CD14-positive monocyte (primary cell): Measurements from ENCODE around the gene PEMT. TPM values are rescaled to one million over a fixed set of nuclear protein-coding genes. Genes with fewer than 3 reads are reported as not detected.

Experiments used
- DNase-seq, 3 donors: peaks; one replicate each; pipeline ENCODE4 v3.0.0-alpha.2; 2011 to 2022
- H2AFZ ChIP-seq: 2 replicates; pipeline ENCODE4 v1.6.0; 2012; ENCODE audit warnings: mild to moderate bottlenecking, low read depth, low read length, inconsistent platforms; ENCODE audit not compliant: insufficient read depth, poor library complexity, severe bottlenecking
- H3K27ac ChIP-seq, 2 donors: 1 replicate in 1 of 2; 2 replicates in 1 of 2; pipeline ENCODE4 v1.5.1; 2012 to 2013; ENCODE audit warnings: low read length in 2 of 2, control low read depth in 1 of 2, inconsistent platforms in 1 of 2, low read depth in 1 of 2, mild to moderate bottlenecking in 1 of 2
- H3K27me3 ChIP-seq, 2 donors: one replicate each; pipeline versions ENCODE4 v1.6.0 to v1.6.1; 2011 to 2013; ENCODE audit warnings: low read length in 2 of 2; ENCODE audit not compliant: control insufficient read depth in 2 of 2, insufficient read depth in 2 of 2
- H3K36me3 ChIP-seq, 2 donors: replicated peaks in 1 of 2; 1 replicate in 1 of 2; 2 replicates in 1 of 2; pipeline versions ENCODE4 v1.5.1 to v1.6.1; 2012 to 2013; ENCODE audit warnings: low read length in 2 of 2, control low read depth in 1 of 2, inconsistent platforms in 1 of 2, mild to moderate bottlenecking in 1 of 2; ENCODE audit not compliant: insufficient read depth in 2 of 2, control insufficient read depth in 1 of 2
- H3K4me1 ChIP-seq, 2 donors: 1 replicate in 1 of 2; 2 replicates in 1 of 2; pipeline versions ENCODE4 v1.5.1 to v1.6.1; 2012 to 2013; ENCODE audit warnings: low read length in 2 of 2, control low read depth in 1 of 2, inconsistent platforms in 1 of 2, mild to moderate bottlenecking in 1 of 2, moderate library complexity in 1 of 2; ENCODE audit not compliant: insufficient read depth in 2 of 2, control insufficient read depth in 1 of 2
- H3K4me2 ChIP-seq: replicated peaks from 2 replicates; pipeline ENCODE3; 2012; ENCODE audit warnings: low read length, moderate library complexity, mild to moderate bottlenecking; ENCODE audit not compliant: poor library complexity, severe bottlenecking; ENCODE audit errors: extremely low read depth
- H3K4me3 ChIP-seq, 3 experiments: fragments of 200-600 bp in 1 of 3; sonication (generic) in 1 of 3; replicated peaks in 1 of 3; 1 replicate in 2 of 3; 2 replicates in 1 of 3; pipeline ENCODE4 v1.5.1; 2011 to 2013; ENCODE audit warnings: low read length in 3 of 3, mild to moderate bottlenecking in 3 of 3, control low read depth in 2 of 3, low read depth in 2 of 3, inconsistent platforms in 1 of 3, moderate library complexity in 1 of 3
- H3K79me2 ChIP-seq: 2 replicates; pipeline ENCODE4 v1.6.0; 2012; ENCODE audit warnings: mild to moderate bottlenecking, control low read depth, inconsistent platforms, low read length, moderate library complexity; ENCODE audit not compliant: insufficient read depth
- H3K9ac ChIP-seq: 2 replicates; pipeline ENCODE4 v1.6.0; 2017; ENCODE audit warnings: low read length, mild to moderate bottlenecking; ENCODE audit not compliant: insufficient read depth, poor library complexity, severe bottlenecking
- H3K9me3 ChIP-seq, 2 donors: replicated peaks in 1 of 2; 1 replicate in 1 of 2; 2 replicates in 1 of 2; pipeline versions ENCODE4 v1.5.1 to v1.6.1; 2012 to 2013; ENCODE audit warnings: low read length in 2 of 2, control low read depth in 1 of 2; ENCODE audit not compliant: control insufficient read depth in 1 of 2, insufficient read depth in 1 of 2
- H4K20me1 ChIP-seq: 2 replicates; pipeline ENCODE4 v1.6.0; 2012; ENCODE audit warnings: mild to moderate bottlenecking, low read length, control low read depth, moderate library complexity; ENCODE audit not compliant: insufficient read depth
- H3K27ac Mint-ChIP-seq, 7 donors: one replicate each; pipeline ENCODE4 v1.8.0; 2020; ENCODE audit warnings: mild to moderate bottlenecking in 7 of 7, mixed read lengths in 7 of 7, moderate library complexity in 6 of 7, inconsistent platforms in 2 of 7
- H3K27me3 Mint-ChIP-seq, 3 donors: one replicate each; pipeline ENCODE4 v1.8.0; 2021 to 2022; ENCODE audit warnings: low read depth in 3 of 3, mild to moderate bottlenecking in 3 of 3, mixed read lengths in 3 of 3, moderate library complexity in 3 of 3, inconsistent platforms in 1 of 3
- H3K36me3 Mint-ChIP-seq, 2 donors: one replicate each; pipeline ENCODE4 v1.8.0; 2020; ENCODE audit warnings: mixed read lengths in 2 of 2, inconsistent platforms in 1 of 2, mild to moderate bottlenecking in 1 of 2
- H3K4me1 Mint-ChIP-seq: one replicate; pipeline ENCODE4 v1.8.0; 2020; ENCODE audit warnings: mild to moderate bottlenecking, mixed read lengths
- H3K4me3 Mint-ChIP-seq, 2 donors: one replicate each; pipeline ENCODE4 v1.8.0; 2020; ENCODE audit warnings: mild to moderate bottlenecking in 2 of 2, mixed read lengths in 2 of 2, moderate library complexity in 1 of 2
- H3K9me3 Mint-ChIP-seq, 7 donors: one replicate each; pipeline ENCODE4 v1.8.0; 2020 to 2022; ENCODE audit warnings: mixed read lengths in 7 of 7, mild to moderate bottlenecking in 6 of 7, moderate library complexity in 6 of 7, inconsistent platforms in 2 of 7
- WGBS: methylation state at CpG from one replicate; pipeline ENCODE4 v1.1.5; 2013; ENCODE audit warnings: missing lambda C conversion rate; ENCODE audit not compliant: insufficient coverage; 5-methylcytosine and 5-hydroxymethylcytosine counted together
- intact Hi-C, 2 donors: fragments of 100-400 bp; cut with micrococcal nuclease; formaldehyde crosslinking; loops; one replicate each; pipeline versions ENCODE4 v1.15.0 to v1.15.1; 2023
- polyA plus RNA-seq, 3 donors: library from polyadenylated mRNA; depleted of rRNA in 1 of 3; unstranded in 2 of 3; stranded (reverse) in 1 of 3; fragments of 300-500 nt in 2 of 3; fragments of >200 nt in 1 of 3; fragmentation: Illumina TruSeq in 2 of 3; gene quantifications; 1 replicate in 2 of 3; 2 replicates in 1 of 3; pipeline ENCODE4 v1.2.3, GENCODE V29; 2012 to 2021
- TF ChIP-seq, protein P1 (sequence below): fragments of 200-600 bp; IDR thresholded peaks from one replicate; pipeline ENCODE4 v1.8.0; 2022; ENCODE audit warnings: antibody characterized with exemption, mild to moderate bottlenecking

Gene PEMT
- polyA plus RNA-seq, 3 donors, result 26.7 to 41.0 (median 38.4) TPM

DNA sequence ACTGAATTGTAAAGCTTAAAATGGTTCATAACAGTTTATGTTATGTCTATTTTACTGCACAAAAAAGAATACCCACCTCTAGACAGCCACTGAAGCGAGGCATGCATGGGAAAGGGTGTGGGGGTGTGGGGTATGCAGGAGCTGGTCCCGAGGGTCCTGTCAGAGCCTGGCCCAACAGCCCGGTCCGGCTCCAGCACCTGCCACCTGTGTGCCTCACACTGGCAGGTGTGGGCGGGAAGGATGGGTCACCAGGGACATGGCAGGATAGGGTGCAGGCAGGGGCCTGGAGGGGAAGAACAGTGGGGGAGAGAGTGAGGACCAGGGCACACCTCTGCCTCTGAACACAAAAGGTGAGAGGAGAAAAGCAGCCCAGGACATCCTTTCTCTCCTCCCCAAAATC lies 72.6 kb downstream of the PEMT start:
- Histone ChIP-seq H3K9ac (no peak overlapping the region), H3K4me3 (no peak overlapping the region), H4K20me1 (no peaks in the 10 kb centered on the region), H3K36me3 (no peaks in the 10 kb centered on the region), H3K4me1 (no peaks in the 10 kb centered on the region), H3K4me2 (no peak overlapping the region), H2AFZ (no peak overlapping the region), H3K79me2 (no peaks in the 10 kb centered on the region), H3K9me3 (no peaks in the 10 kb centered on the region), H3K27ac (no peak overlapping the region), H3K27me3 (no peaks in the 10 kb centered on the region)
- Mint-ChIP-seq H3K4me3 (no peak overlapping the region), H3K27me3 (no peaks in the 10 kb centered on the region), H3K4me1 (no peaks in the 10 kb centered on the region), H3K9me3 (no peaks in the 10 kb centered on the region), H3K36me3 (peaks cover 0 to 4% of the 10 kb centered on the region in 2 donors), H3K27ac (no peak overlapping the region)
- DNase-seq, result no peak
- TF ChIP-seq, protein P1, sequence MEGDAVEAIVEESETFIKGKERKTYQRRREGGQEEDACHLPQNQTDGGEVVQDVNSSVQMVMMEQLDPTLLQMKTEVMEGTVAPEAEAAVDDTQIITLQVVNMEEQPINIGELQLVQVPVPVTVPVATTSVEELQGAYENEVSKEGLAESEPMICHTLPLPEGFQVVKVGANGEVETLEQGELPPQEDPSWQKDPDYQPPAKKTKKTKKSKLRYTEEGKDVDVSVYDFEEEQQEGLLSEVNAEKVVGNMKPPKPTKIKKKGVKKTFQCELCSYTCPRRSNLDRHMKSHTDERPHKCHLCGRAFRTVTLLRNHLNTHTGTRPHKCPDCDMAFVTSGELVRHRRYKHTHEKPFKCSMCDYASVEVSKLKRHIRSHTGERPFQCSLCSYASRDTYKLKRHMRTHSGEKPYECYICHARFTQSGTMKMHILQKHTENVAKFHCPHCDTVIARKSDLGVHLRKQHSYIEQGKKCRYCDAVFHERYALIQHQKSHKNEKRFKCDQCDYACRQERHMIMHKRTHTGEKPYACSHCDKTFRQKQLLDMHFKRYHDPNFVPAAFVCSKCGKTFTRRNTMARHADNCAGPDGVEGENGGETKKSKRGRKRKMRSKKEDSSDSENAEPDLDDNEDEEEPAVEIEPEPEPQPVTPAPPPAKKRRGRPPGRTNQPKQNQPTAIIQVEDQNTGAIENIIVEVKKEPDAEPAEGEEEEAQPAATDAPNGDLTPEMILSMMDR, result no peak
- intact Hi-C loops, result no loop called here
- WGBS, result 93% methylated on average over 5 of the region's 5 CpGs

DNA sequence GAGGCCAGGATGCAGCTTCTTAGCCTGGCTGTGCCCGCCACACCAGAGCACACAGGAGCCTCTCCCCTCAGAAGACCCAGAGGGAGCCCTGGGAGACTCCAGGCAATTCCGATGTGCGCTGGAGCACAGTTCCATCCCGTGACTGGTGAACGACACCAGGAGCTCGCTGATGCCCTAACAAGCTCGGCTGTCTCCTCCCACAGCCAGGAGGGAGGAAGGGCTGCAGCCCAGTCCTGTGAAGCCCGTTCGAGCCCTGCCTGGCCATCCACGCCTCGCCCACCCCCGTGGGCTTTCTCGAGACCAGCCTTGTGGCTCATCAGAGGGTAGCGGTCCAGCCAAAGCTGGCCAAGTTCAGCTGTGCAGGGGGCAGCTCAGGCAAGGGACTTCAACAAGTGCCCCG lies 73.5 kb downstream of the PEMT start:
- Histone ChIP-seq H3K4me1 (no peaks in the 10 kb centered on the region), H3K27me3 (no peaks in the 10 kb centered on the region), H3K4me2 (no peak overlapping the region), H2AFZ (no peak overlapping the region), H3K27ac (no peak overlapping the region), H3K9me3 (no peaks in the 10 kb centered on the region), H3K79me2 (no peaks in the 10 kb centered on the region), H3K9ac (no peak overlapping the region), H4K20me1 (no peaks in the 10 kb centered on the region), H3K4me3 (no peak overlapping the region), H3K36me3 (no peaks in the 10 kb centered on the region)
- intact Hi-C loops, result no loop called here
- no peaks in the 10 kb centered on the region for H3K27me3 Mint-ChIP-seq
- DNase-seq, result no peak
- no peak overlapping the region for H3K4me3 Mint-ChIP-seq
- WGBS, result 93% methylated on average over 15 of the region's 15 CpGs
- H3K27ac Mint-ChIP-seq, result no peak overlapping the region
- TF ChIP-seq, protein P1, result no peak
- H3K9me3 Mint-ChIP-seq, result no peaks in the 10 kb centered on the region
- H3K36me3 Mint-ChIP-seq, result peaks cover 0 to 4% of the 10 kb centered on the region in 2 donors
- H3K4me1 Mint-ChIP-seq, result no peaks in the 10 kb centered on the region
